Heart left ventricle (tissue), 16 donors: ENCODE measurements around the gene ATG16L2. TPM values are rescaled to one million over a fixed set of nuclear protein-coding genes. Genes with fewer than 3 reads are reported as not detected.

Source experiments
- ATAC-seq, 4 donors: fragments of 200-7000 bp; cut with Tn5 transposase; one replicate each; pipeline ENCODE4 v1.9.1; 2020 to 2022; ENCODE audit warnings: moderate library complexity in 4 of 4, mild to moderate bottlenecking in 3 of 4, moderate number of reproducible peaks in 1 of 4
- DNase-seq, 5 donors: peaks; one replicate each; pipeline ENCODE4 v3.0.0-alpha.2; 2020
- H3K27ac ChIP-seq, 12 donors: fragments of 200-600 bp; sonication (generic) in 4 of 12; one replicate each; pipeline versions ENCODE4 v1.5.0 to v1.8.0; 2016 to 2022; ENCODE audit warnings: mild to moderate bottlenecking in 2 of 12
- H3K27me3 ChIP-seq, 9 donors: fragments of 200-600 bp; sonication (generic) in 2 of 9; one replicate each; pipeline versions ENCODE4 v1.5.1 to v1.8.0; 2016 to 2022; ENCODE audit warnings: mild to moderate bottlenecking in 3 of 9
- H3K36me3 ChIP-seq, 9 donors: fragments of 200-600 bp; sonication (generic) in 2 of 9; one replicate each; pipeline versions ENCODE4 v1.5.0 to v1.8.0; 2018 to 2022; ENCODE audit warnings: mild to moderate bottlenecking in 2 of 9
- H3K4me1 ChIP-seq, 12 donors: fragments of 200-600 bp; sonication (generic) in 4 of 12; one replicate each; pipeline versions ENCODE4 v1.5.0 to v1.8.0; 2016 to 2022; ENCODE audit warnings: mild to moderate bottlenecking in 3 of 12
- H3K4me3 ChIP-seq, 12 donors: fragments of 200-600 bp; sonication (generic) in 4 of 12; one replicate each; pipeline versions ENCODE4 v1.5.0 to v1.8.0; 2017 to 2022; ENCODE audit warnings: mild to moderate bottlenecking in 9 of 12, moderate library complexity in 4 of 12
- H3K9me3 ChIP-seq, 12 donors: fragments of 200-600 bp; sonication (generic) in 4 of 12; one replicate each; pipeline versions ENCODE4 v1.5.0 to v1.8.0; 2016 to 2022; ENCODE audit warnings: mild to moderate bottlenecking in 1 of 12
- POLR2A ChIP-seq, 2 donors: fragments of 450-650 bp; IDR thresholded peaks; one replicate each; pipeline ENCODE4 v1.6.1; 2017; ENCODE audit warnings: antibody characterized with exemption in 2 of 2, mild to moderate bottlenecking in 2 of 2, moderate library complexity in 2 of 2
- WGBS, 4 donors: extraction: QIAGEN DNeasy Blood & Tissue Kit in 2 of 4; methylation state at CpG; one replicate each; pipeline versions ENCODE4 v1.1.5 to v1.1.7; 2013 to 2018; 5-methylcytosine and 5-hydroxymethylcytosine counted together
- intact Hi-C, 10 donors: fragments of 100-400 bp; cut with DNase I; formaldehyde crosslinking; loops; one replicate each; pipeline versions ENCODE4 v1.11.1 to v1.14.2; 2022
- long read RNA-seq, 3 donors: library from polyadenylated mRNA; unstranded; transcript quantifications; one replicate each; pipeline ENCODE4 v2.0.0, GENCODE V29; 2020 to 2021
- polyA plus RNA-seq, 2 donors: library from polyadenylated mRNA; stranded (reverse); fragments of 200-250 nt; gene quantifications; one replicate each; pipeline ENCODE4 v1.2.3, GENCODE V29; 2013
- total RNA-seq, 9 donors: library from RNA; depleted of rRNA in 2 of 9; stranded (reverse); fragments of >200 nt in 2 of 9; fragmentation: NEBNext Ultra II Directional in 3 of 9; extraction: Animal tissue kit (Norgen Biotek cat#: 25700) in 3 of 9; gene quantifications; one replicate each; pipeline versions ENCODE4 v1.1.0 to v1.2.4, GENCODE V29; 2016 to 2023
- TF ChIP-seq, protein P1 (sequence below), 12 donors: fragments of 200-600 bp; sonication (generic) in 4 of 12; IDR thresholded peaks; one replicate each; pipeline versions ENCODE4 v1.5.0 to v1.8.0; 2018 to 2022; ENCODE audit warnings: antibody characterized with exemption in 12 of 12, mild to moderate bottlenecking in 5 of 12
- donor health status: ischemic (EF 13 %, LVEDD 7.1; RV severe dilation, severe dysfunction).
- donor health status: healthy with polysubstance abuse.
- donor health status: DM: no; HTN: yes; CAD: no.
- donor health status: DM: no; HTN: no; CAD: no.
- donor health status: ischemic (EF 25% LVEDD 6.9; RV normal size, moderate dysfunction).
- donor health status: ischemic (EF 25% LVEDD 5.7; RV mildly dilated, moderate dysfunction).
- donor health status: healthy.
- donor health status: DM: yes; HTN: yes; CAD: no.
- donor health status: ischemic (EF 35%, LVEDD 5.7; RV mildly dilated, moderate dysfunction).
- donor health status: nonischemic (EF 11% LVEDD 7.7; RV severe dilation, severe dysfunction).
- donor health status: DM: yes; HTN: yes; CAD: no.
- donor health status: PGD.
- donor health status: ischemic (EF 29% LVEDD 5.4; RV normal size, mild dysfunction).
- donor health status: nonischemic (EF 23%, LVEDD 6.1; RV moderate dilation, normal function).

The ATG16L2 gene, protein sequence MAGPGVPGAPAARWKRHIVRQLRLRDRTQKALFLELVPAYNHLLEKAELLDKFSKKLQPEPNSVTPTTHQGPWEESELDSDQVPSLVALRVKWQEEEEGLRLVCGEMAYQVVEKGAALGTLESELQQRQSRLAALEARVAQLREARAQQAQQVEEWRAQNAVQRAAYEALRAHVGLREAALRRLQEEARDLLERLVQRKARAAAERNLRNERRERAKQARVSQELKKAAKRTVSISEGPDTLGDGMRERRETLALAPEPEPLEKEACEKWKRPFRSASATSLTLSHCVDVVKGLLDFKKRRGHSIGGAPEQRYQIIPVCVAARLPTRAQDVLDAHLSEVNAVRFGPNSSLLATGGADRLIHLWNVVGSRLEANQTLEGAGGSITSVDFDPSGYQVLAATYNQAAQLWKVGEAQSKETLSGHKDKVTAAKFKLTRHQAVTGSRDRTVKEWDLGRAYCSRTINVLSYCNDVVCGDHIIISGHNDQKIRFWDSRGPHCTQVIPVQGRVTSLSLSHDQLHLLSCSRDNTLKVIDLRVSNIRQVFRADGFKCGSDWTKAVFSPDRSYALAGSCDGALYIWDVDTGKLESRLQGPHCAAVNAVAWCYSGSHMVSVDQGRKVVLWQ
- 10 to 100 TPM in 7 of 9 donors, 1 to 10 TPM in 2; 6.0 to 28.9 (median 13.2) TPM for total RNA-seq
- polyA plus RNA-seq = 10 to 100 TPM in 1 of 2 donors, 1 to 10 TPM in 1; 8.3 to 24.2 TPM
- long read RNA-seq, donor 1, transcript ATG16L2-201 (18 exons, 2,243 nt) = major isoform, 8 of 31 reads
- long read RNA-seq, donor 1, partial matches to known transcripts = 9 of 31 reads
- long read RNA-seq, donor 1, other reads (novel, unspliced or antisense) = 12 of 31 reads
- long read RNA-seq, donor 2, transcript ATG16L2-201 (18 exons, 2,243 nt) = major isoform, 5 of 26 reads
- long read RNA-seq, donor 2, partial matches to known transcripts = 9 of 26 reads
- long read RNA-seq, donor 2, other reads (novel, unspliced or antisense) = 10 of 26 reads
- long read RNA-seq, donor 3, partial matches to known transcripts = 8 of 16 reads
- long read RNA-seq, donor 3, other reads (novel, unspliced or antisense) = 6 of 16 reads

DNA sequence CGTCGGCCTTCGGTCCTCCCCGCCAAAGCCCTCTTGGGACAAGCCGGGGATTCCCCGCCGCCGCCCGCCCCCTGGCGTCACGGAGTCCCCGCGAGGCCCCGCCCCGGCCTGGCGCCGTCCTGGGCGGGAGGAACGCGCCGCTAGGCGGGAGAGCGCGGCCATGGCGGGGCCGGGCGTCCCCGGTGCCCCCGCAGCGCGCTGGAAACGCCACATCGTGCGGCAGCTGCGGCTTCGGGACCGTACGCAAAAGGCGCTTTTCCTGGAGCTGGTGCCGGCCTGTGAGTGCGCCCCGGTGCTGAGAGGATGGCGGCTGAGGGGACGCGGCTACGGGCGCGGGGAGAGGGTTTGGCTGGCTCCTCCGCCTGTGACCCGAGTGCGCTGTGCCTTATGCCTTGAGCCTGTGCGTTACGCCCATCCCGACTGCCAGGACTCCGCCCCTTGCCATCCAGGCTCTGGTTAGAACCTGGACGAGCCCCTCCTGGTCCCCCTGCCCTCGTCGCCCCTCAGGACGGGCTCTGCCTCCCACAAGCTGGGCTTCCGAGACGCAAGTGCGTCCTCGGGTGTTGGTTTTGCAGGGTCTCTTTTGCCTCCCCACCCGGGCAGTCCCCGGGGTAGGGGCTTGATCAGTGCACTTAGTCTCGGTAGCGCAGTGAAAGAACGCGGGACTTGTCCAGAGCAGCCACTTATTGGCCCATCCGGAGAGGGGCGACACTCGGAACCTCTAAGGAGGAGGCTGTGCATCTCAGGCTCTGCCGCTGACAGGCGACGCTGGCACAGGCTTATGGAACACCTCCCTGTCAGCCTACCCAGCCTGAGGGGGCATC, at the start of gene ATG16L2:
Gene ATG16L2, plus strand, starts transcription at position 126 of the 824 bp plus-strand sequence. Its CDS starts 35 bp downstream, at position 161.
- TF ChIP-seq, protein P1, sequence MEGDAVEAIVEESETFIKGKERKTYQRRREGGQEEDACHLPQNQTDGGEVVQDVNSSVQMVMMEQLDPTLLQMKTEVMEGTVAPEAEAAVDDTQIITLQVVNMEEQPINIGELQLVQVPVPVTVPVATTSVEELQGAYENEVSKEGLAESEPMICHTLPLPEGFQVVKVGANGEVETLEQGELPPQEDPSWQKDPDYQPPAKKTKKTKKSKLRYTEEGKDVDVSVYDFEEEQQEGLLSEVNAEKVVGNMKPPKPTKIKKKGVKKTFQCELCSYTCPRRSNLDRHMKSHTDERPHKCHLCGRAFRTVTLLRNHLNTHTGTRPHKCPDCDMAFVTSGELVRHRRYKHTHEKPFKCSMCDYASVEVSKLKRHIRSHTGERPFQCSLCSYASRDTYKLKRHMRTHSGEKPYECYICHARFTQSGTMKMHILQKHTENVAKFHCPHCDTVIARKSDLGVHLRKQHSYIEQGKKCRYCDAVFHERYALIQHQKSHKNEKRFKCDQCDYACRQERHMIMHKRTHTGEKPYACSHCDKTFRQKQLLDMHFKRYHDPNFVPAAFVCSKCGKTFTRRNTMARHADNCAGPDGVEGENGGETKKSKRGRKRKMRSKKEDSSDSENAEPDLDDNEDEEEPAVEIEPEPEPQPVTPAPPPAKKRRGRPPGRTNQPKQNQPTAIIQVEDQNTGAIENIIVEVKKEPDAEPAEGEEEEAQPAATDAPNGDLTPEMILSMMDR (IDR thresholded peaks at IDR 0.05) = peak in 10 of 12 donors; percentile 17 to 60 (median 36)
- peak in 1 of 2 donors; percentile 81 for TF ChIP-seq POLR2A (IDR thresholded peaks at IDR 0.05)
- Histone ChIP-seq H3K4me3 (peak within 1 kb of the TSS; percentile 67 to 99 (median 78)), H3K27ac (peak within 1 kb of the TSS; percentile 90 to 100 (median 96)), H3K9me3 (no peaks in the 10 kb centered on the region), H3K36me3 (peaks cover 0 to 40% (median 19%) of the 10 kb centered on the region in 9 donors), H3K4me1 (peaks cover 0 to 58% (median 33%) of the 10 kb centered on the region in 12 donors), H3K27me3 (no peaks in the 10 kb centered on the region)
- WGBS, 4 donors = 0 to 1% (median 0%) methylated on average over 7 to 75 of the region's 75 CpGs
- intact Hi-C loops = loop anchor here in 2 of 10 donors (2.0 to 5.0 kb wide), 2 partner anchors 90 to 92 kb away; no protein-coding TSS in a partner anchor
- DNase-seq (peak; percentile 88 to 93 (median 90)), ATAC-seq (peak; percentile 80 to 94 (median 92))

DNA sequence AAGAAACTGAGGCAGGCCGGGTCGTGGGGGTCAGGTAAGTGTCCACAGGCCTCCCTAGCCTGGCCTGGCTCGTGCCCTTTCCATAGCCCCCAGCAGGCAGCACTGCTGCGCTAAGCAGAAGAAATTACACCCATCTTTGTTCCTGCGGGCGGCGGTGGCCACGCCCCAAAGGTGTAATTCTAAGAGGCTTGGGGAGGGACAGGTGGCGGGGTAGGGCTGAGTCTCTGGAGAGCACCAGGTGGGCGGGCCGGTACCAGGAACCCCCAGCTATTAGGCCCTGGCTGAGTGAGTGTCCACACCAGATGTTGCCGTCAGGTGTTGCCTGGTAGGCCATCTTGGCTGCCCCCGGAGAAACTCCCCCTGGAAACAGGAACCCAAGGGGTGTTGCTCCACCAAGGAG, 49.7 kb upstream of the ATG16L2 start:
- WGBS, 4 donors = 86 to 90% (median 89%) methylated on average over 12 to 13 of the region's 13 CpGs
- H3K27me3 ChIP-seq = no peaks in the 10 kb centered on the region
- H3K4me3 ChIP-seq = no peak overlapping the region
- H3K9me3 ChIP-seq = no peaks in the 10 kb centered on the region
- no peak overlapping the region for H3K27ac ChIP-seq
- ATAC-seq (no peak), DNase-seq (no peak)
- intact Hi-C loops = no loop called here
- no peaks in the 10 kb centered on the region for H3K36me3 ChIP-seq
- TF ChIP-seq, protein P1 (IDR thresholded peaks at IDR 0.05) = no peak
- H3K4me1 ChIP-seq = peaks cover 0 to 10% (median 1%) of the 10 kb centered on the region in 12 donors

DNA sequence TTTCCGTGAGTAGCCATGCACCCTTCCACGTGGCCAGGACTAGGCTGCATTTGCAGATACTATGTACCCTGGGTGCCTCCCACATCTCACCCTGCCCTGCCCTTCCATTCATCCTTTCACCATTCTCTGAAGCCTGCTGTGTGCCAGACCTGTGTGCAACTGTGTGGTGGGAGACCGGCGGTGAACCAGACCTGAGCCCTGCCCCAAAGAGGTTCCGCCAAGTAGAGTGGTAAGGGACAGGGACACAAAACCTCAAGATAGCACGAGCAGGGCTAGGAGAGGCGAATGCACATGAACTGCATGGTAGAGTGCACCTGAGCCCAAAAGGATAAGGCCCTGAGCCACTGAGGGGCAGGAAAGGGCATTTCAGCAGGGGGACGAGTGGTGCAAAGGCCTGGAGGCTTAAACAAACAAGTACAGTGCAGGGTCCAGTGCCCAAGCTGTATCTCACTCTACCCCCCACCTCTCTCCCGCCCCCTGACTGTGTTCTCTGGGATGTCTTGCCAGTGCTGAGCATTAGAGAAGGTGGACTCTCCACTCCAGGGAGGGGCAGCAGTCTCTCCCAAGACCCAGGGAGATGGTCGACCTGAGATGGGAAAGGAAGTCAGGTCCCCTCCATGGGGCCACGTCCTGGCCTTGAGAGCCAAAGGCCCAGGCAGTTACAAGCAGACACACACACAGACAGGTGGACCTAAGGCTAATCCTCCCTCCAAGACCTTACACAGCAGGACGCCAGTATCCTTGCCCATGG, 47.9 kb upstream of the ATG16L2 start:
- Histone ChIP-seq H3K9me3 (no peaks in the 10 kb centered on the region), H3K4me3 (no peak overlapping the region), H3K27me3 (no peaks in the 10 kb centered on the region), H3K27ac (no peak overlapping the region), H3K36me3 (no peaks in the 10 kb centered on the region), H3K4me1 (peaks cover 0 to 5% (median 0%) of the 10 kb centered on the region in 12 donors)
- DNase-seq = no peak
- no peak for ATAC-seq
- 86 to 88% (median 87%) methylated on average over 11 to 12 of the region's 12 CpGs for WGBS, 4 donors
- TF ChIP-seq, protein P1 (IDR thresholded peaks at IDR 0.05) = no peak
- TF ChIP-seq POLR2A (IDR thresholded peaks at IDR 0.05) = no peak
- intact Hi-C loops = no loop called here
